GM18861 (cell line): Measurements from ENCODE around the gene CABP7.

ENCODE experiments used
- ATAC-seq: cut with Tn5 transposase; IDR thresholded peaks from one replicate; pipeline ENCODE4 v1.9.1; 2021; ENCODE audit not compliant: unreplicated experiment

Gene CABP7

GRCh38 chr22:29719899-29720645, at the start of gene CABP7:
CABP7 (plus strand) TSS chr22:29720003; CDS start chr22:29720425, 422 bp downstream.
- ATAC-seq, result no peak

- no peak for ATAC-seq
Measured at GRCh38 chr22:29670626-29671025, 49.2 kb upstream of the CABP7 start.

GRCh38 chr22:29673361-29674066, 46.3 kb upstream of the CABP7 start:
- no peak for ATAC-seq

GRCh38 chr22:29674121-29674520, 45.7 kb upstream of the CABP7 start:
- ATAC-seq, result no peak

- no peak for ATAC-seq
Measured at GRCh38 chr22:29679316-29679715, 40.5 kb upstream of the CABP7 start.

- ATAC-seq, result no peak
Measured at GRCh38 chr22:29683536-29683935, 36.3 kb upstream of the CABP7 start.

- ATAC-seq, result no peak
Measured at GRCh38 chr22:29684244-29684643, 35.6 kb upstream of the CABP7 start.

GRCh38 chr22:29689206-29689879, 30.5 kb upstream of the CABP7 start:
- ATAC-seq, result no peak

GRCh38 chr22:29689880-29690213, 30.0 kb upstream of the CABP7 start:
- no peak for ATAC-seq

GRCh38 chr22:29690476-29690875, 29.3 kb upstream of the CABP7 start:
- no peak for ATAC-seq

- no peak for ATAC-seq
Measured at GRCh38 chr22:29691636-29692326, 28.0 kb upstream of the CABP7 start.

- no peak for ATAC-seq
Measured at GRCh38 chr22:29692327-29692640, 27.5 kb upstream of the CABP7 start.

- ATAC-seq, result no peak
Measured at GRCh38 chr22:29693161-29693560, 26.6 kb upstream of the CABP7 start.

GRCh38 chr22:29693671-29694070, 26.1 kb upstream of the CABP7 start:
- no peak for ATAC-seq

- no peak for ATAC-seq
Measured at GRCh38 chr22:29695129-29695926, 24.5 kb upstream of the CABP7 start.

- ATAC-seq, result no peak
Measured at GRCh38 chr22:29697853-29698598, 21.8 kb upstream of the CABP7 start.

GRCh38 chr22:29700206-29700899, 19.4 kb upstream of the CABP7 start:
- ATAC-seq, result no peak

GRCh38 chr22:29700900-29701154, 19.0 kb upstream of the CABP7 start:
- ATAC-seq, result no peak

- no peak for ATAC-seq
Measured at GRCh38 chr22:29701155-29701999, 18.4 kb upstream of the CABP7 start.
